Right renal cortex interstitium (tissue), 3 donors: Measurements from ENCODE around the gene ARHGEF39. TPM values are rescaled to one million over a fixed set of nuclear protein-coding genes. Genes with fewer than 3 reads are reported as not detected.

Experiments used
- DNase-seq, 3 donors: peaks; one replicate each; pipeline ENCODE4 v3.0.0-alpha.2; 2013; ENCODE audit warnings: low read depth in 3 of 3, low spot score in 2 of 3
- polyA plus RNA-seq, 3 donors: library from polyadenylated mRNA; unstranded; fragments of 120-200 nt; gene quantifications; one replicate each; pipeline ENCODE4 v1.2.1, GENCODE V29; 2013; ENCODE audit not compliant: insufficient read length in 3 of 3

Gene ARHGEF39
- polyA plus RNA-seq, 3 donors, result 7.4 to 8.1 (median 7.8) TPM

- no peak for DNase-seq
Measured at GRCh38 chr9:35679091-35679490, 14.1 kb upstream of the ARHGEF39 start.

- no peak for DNase-seq
Measured at GRCh38 chr9:35675732-35676392, 10.9 kb upstream of the ARHGEF39 start.

- no peak for DNase-seq
Measured at GRCh38 chr9:35675204-35675603, 10.2 kb upstream of the ARHGEF39 start.

GRCh38 chr9:35674025-35674361 is 9.0 kb upstream of the ARHGEF39 start:
- DNase-seq, result no peak

GRCh38 chr9:35673132-35674024 is 8.4 kb upstream of the ARHGEF39 start, which contains the start of gene CA9:
Gene CA9 (plus strand): TSS chr9:35673928. CDS start chr9:35673960, 32 bp downstream.
- DNase-seq, result no peak

GRCh38 chr9:35669331-35670145 is 4.5 kb upstream of the ARHGEF39 start:
- no peak for DNase-seq

GRCh38 chr9:35667939-35668338 is 2.9 kb upstream of the ARHGEF39 start:
- no peak for DNase-seq

GRCh38 chr9:35666549-35666948 is 1.6 kb upstream of the ARHGEF39 start:
- no peak for DNase-seq

GRCh38 chr9:35666045-35666444 is 1.1 kb upstream of the ARHGEF39 start:
- DNase-seq, result no peak

GRCh38 chr9:35665471-35665818 is 450 bp upstream of the ARHGEF39 start:
- DNase-seq, result no peak

- DNase-seq, result no peak
Measured at GRCh38 chr9:35662437-35662836, 2.6 kb downstream of the ARHGEF39 start.

GRCh38 chr9:35661756-35662350 is 3.1 kb downstream of the ARHGEF39 start:
- no peak for DNase-seq

- DNase-seq, result no peak
Measured at GRCh38 chr9:35660966-35661415, 4.0 kb downstream of the ARHGEF39 start.

- DNase-seq, result no peak
Measured at GRCh38 chr9:35659340-35659739, 5.7 kb downstream of the ARHGEF39 start.

- DNase-seq, result no peak
Measured at GRCh38 chr9:35658968-35659220, 6.1 kb downstream of the ARHGEF39 start.

- DNase-seq, result peak in 2 of 3 donors; percentile 77 to 78
Measured at GRCh38 chr9:35658137-35658967, 6.6 kb downstream of the ARHGEF39 start, which contains the start of gene CCDC107. Gene CCDC107 (plus strand): TSS chr9:35658292. CDS start chr9:35658380, 88 bp downstream.

- DNase-seq, result peak; percentile 94 to 97 (median 95)
Measured at GRCh38 chr9:35657546-35658136, 7.4 kb downstream of the ARHGEF39 start, which contains the start of gene RMRP. Gene RMRP (minus strand): TSS chr9:35658019.

- DNase-seq, result peak in 1 of 3 donors; percentile 63
Measured at GRCh38 chr9:35656831-35657545, 8.0 kb downstream of the ARHGEF39 start.

GRCh38 chr9:35656348-35656747 is 8.6 kb downstream of the ARHGEF39 start:
- no peak for DNase-seq
